NCI-H2081 treated with DMSO at 0.1 percent for 48 hours (cell line): ENCODE measurements around the gene SUPT4H1.

Source experiments
- DNase-seq: peaks from one replicate; lab custom pipeline; 2025; lab: John Stamatoyannopoulos, UW

Gene SUPT4H1

GRCh38 chr17:58303971-58304749, 47.8 kb downstream of the SUPT4H1 start:
- no peak for DNase-seq

DNA sequence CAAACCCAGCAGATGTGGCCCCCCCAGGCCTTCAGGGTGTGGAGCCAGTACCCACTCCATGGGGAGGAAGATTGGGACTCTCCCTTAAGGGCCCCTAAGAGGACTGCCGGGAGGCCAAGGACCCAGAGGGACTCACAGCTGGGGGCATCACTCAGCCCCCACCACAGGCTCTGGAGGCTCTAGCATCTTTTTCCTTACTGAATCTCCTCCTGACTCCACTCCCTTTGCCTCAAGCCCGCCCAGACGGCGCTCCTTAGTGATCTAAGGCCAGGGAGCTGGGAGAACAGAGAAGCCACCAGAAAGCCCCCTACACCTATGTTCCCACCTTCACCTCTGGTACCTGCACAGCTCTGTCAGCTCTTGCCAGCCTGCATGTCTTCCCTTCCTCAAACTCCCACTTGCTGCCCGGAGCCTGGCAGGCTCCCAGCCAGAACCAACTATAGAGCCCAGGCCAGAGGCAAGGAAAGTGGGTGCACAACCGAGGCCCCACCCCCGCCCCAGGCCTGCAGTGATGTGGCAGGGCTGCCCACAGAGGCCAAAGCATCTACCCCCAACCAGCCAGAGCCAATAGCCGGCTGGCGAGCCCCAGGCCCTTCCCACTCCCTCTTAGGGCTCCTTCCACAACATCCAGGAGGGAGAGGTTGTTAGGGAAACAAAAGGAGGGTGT, 48.9 kb downstream of the SUPT4H1 start:
- DNase-seq: no peak

GRCh38 chr17:58302171-58302918, 49.7 kb downstream of the SUPT4H1 start:
- no peak for DNase-seq

DNA sequence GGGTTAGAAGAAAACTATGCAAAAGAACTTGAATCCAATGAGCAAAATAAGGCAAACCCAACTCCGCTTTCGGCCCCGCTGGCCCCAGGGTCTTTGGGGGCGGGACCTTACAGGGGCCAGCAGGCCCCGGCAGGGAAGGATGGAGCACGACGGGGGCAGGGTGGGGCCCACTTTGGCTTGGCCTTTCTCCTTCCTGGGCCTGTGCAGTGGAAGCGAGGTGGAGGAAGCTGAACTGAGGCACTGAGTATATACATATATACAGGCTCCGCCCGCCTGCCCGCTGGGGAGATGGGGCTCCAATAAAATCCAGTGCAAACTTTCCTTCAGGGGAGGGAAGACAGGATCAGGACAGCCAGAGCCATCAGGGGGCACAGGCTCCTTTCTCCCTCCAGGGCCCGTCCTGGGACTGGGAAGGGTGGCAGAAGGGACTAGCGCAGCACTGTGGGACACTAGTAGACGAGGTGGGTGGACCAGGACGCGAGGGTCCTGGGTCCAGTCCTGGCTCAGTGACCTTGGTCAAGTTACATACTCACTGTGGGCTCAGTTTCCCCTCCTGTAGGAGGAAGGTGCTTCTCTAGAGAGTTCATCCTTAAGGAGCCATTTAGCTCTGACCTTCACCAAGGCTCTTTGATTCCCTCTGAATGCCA, 50.4 kb downstream of the SUPT4H1 start:
- no peak for DNase-seq

DNA sequence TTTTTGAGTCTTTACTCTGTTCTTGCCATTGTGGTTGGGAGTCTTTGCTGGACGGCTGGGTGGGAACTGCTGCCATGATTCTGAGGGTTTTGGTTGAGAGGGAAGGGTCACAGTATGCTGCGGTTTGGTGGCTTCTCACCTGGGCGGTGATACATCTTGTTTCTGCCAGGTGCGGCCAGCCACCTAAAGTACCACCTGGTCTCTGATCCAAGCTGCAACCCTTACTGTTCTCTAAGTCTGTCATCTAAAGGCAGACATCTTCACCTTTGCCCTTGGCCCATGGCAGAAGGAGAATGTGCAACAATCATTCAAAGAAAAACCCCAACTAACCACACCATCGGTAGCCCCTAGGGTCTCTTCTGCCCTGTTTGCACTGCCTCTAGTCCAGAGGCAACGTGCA, 51.7 kb downstream of the SUPT4H1 start:
- DNase-seq: no peak
